Measurements from ENCODE around the gene ZNF532.
"Not testable (repeated sequence)": the region's sequence is repeated elsewhere in the genome, so short reads cannot be mapped to it uniquely, and the experiment has no call there.

Gene ZNF532

GRCh38 chr18:59024829-59025228 lies 160.2 kb downstream of the ZNF532 start:
- Histone ChIP-seq H3K9me3 (no peaks in the 10 kb centered on the region), H3K4me1 (peaks cover 3% of the 10 kb centered on the region; the same call in 1 of the 2 replicates), H3K4me3 (ENCODE audit: low read depth, low read length) (no peak overlapping the region), H3K36me3 (no peaks in the 10 kb centered on the region), H3K27me3 (no peaks in the 10 kb centered on the region)
- no peak for TF ChIP-seq CTCF (IDR thresholded peaks at IDR 0.05; ENCODE audit: low read depth, low read length)
- DNase-seq, result no peak

- not testable (repeated sequence) for H3K27me3 ChIP-seq; DNase-seq; H3K9me3 ChIP-seq; H3K4me3 ChIP-seq (ENCODE audit: low read depth, low read length); H3K36me3 ChIP-seq; H3K4me1 ChIP-seq
These were observed 160.9 kb downstream of the ZNF532 start for GRCh38 chr18:59025532-59025931.

GRCh38 chr18:59026364-59026763 lies 161.7 kb downstream of the ZNF532 start:
- no peak for DNase-seq
- no peak for TF ChIP-seq CTCF (IDR thresholded peaks at IDR 0.05; ENCODE audit: low read depth, low read length)
- Histone ChIP-seq H3K9me3 (no peaks in the 10 kb centered on the region), H3K4me3 (ENCODE audit: low read depth, low read length) (no peak overlapping the region), H3K27me3 (no peaks in the 10 kb centered on the region), H3K36me3 (no peaks in the 10 kb centered on the region), H3K4me1 (peaks cover 3% of the 10 kb centered on the region; the same call in 1 of the 2 replicates)

- Histone ChIP-seq H3K27me3 (no peaks in the 10 kb centered on the region), H3K4me3 (ENCODE audit: low read depth, low read length) (no peak overlapping the region), H3K36me3 (no peaks in the 10 kb centered on the region), H3K9me3 (no peaks in the 10 kb centered on the region), H3K4me1 (no peaks in the 10 kb centered on the region)
- DNase-seq, result no peak
- TF ChIP-seq CTCF (IDR thresholded peaks at IDR 0.05; ENCODE audit: low read depth, low read length), result no peak
These were observed 162.2 kb downstream of the ZNF532 start for GRCh38 chr18:59026831-59027410.

GRCh38 chr18:59029663-59030429 lies 165.2 kb downstream of the ZNF532 start:
- H3K36me3 ChIP-seq, result no peaks in the 10 kb centered on the region
- H3K27me3 ChIP-seq, result no peaks in the 10 kb centered on the region
- no peak overlapping the region for H3K4me3 ChIP-seq (ENCODE audit: low read depth, low read length)
- DNase-seq, result no peak
- no peaks in the 10 kb centered on the region for H3K4me1 ChIP-seq
- H3K9me3 ChIP-seq, result no peaks in the 10 kb centered on the region
- no peak for TF ChIP-seq CTCF (IDR thresholded peaks at IDR 0.05; ENCODE audit: low read depth, low read length)

GRCh38 chr18:59032308-59032707 lies 167.6 kb downstream of the ZNF532 start:
- TF ChIP-seq CTCF (IDR thresholded peaks at IDR 0.05; ENCODE audit: low read depth, low read length), result no peak
- Histone ChIP-seq H3K4me1 (no peaks in the 10 kb centered on the region), H3K9me3 (no peaks in the 10 kb centered on the region), H3K4me3 (ENCODE audit: low read depth, low read length) (no peak overlapping the region), H3K36me3 (no peaks in the 10 kb centered on the region), H3K27me3 (no peaks in the 10 kb centered on the region)
- no peak for DNase-seq

Measured in BE2C (cell line).